GM12878 (cell line): Measurements from ENCODE around the gene WIPF2. TPM values are rescaled to one million over a fixed set of nuclear protein-coding genes. Genes with fewer than 3 reads are reported as not detected.

ENCODE experiments used
- BRCA1 ChIP-seq: IDR thresholded peaks from 2 replicates; pipeline ENCODE4 v1.6.1; 2011; ENCODE audit warnings: low read depth, low read length, improper control_type of control experiment
- CBFB ChIP-seq: IDR thresholded peaks from 2 replicates; pipeline ENCODE4 v1.6.1; 2016; ENCODE audit warnings: antibody characterized with exemption, low read depth
- CBX5 ChIP-seq: sonication (generic); IDR thresholded peaks from 2 replicates; pipeline ENCODE4 v1.6.1; 2016; ENCODE audit warnings: low read depth, moderate library complexity, mild to moderate bottlenecking, inconsistent platforms
- CTCF ChIP-seq, 3 experiments: IDR thresholded peaks in 2 of 3; conservative IDR thresholded peaks in 1 of 3; 2 replicates each; pipeline ENCODE4 v1.5.1; 2011; ENCODE audit warnings: low read depth in 3 of 3, low read length in 3 of 3, mild to moderate bottlenecking in 3 of 3, control low read depth in 2 of 3, moderate library complexity in 2 of 3, inconsistent platforms in 1 of 3, mixed read lengths in 1 of 3; ENCODE audit not compliant: control insufficient read depth in 2 of 3, insufficient read depth in 1 of 3; ENCODE audit errors: extremely low read depth in 1 of 3
- FOS ChIP-seq: IDR thresholded peaks from 3 replicates; pipeline ENCODE4 v1.6.1; 2011; ENCODE audit warnings: borderline replicate concordance; ENCODE audit not compliant: insufficient read length; ENCODE audit errors: extremely low read depth
- GATAD2B ChIP-seq: fragments of 450-650 bp; conservative IDR thresholded peaks from 2 replicates; pipeline ENCODE4 v1.6.1; 2017; ENCODE audit warnings: low read depth, mild to moderate bottlenecking, moderate library complexity
- HDAC2 ChIP-seq: fragments of 200-600 bp; sonication (generic); IDR thresholded peaks from 2 replicates; pipeline ENCODE4 v1.6.1; 2017
- IKZF1 ChIP-seq: fragments of 450-650 bp; conservative IDR thresholded peaks from 2 replicates; pipeline ENCODE4 v1.6.1; 2017; ENCODE audit warnings: antibody characterized with exemption, mild to moderate bottlenecking
- IRF5 ChIP-seq: fragments of 450-650 bp; IDR thresholded peaks from 2 replicates; pipeline ENCODE4 v1.6.1; 2017; ENCODE audit warnings: borderline replicate concordance
- JUNB ChIP-seq: IDR thresholded peaks from 2 replicates; pipeline ENCODE4 v1.6.1; 2016; ENCODE audit warnings: antibody characterized with exemption, mild to moderate bottlenecking
- MAX ChIP-seq: IDR thresholded peaks from 2 replicates; pipeline ENCODE4 v1.6.1; 2012; ENCODE audit warnings: low read depth, low read length, improper control_type of control experiment
- MEF2B ChIP-seq: fragments of 450-650 bp; IDR thresholded peaks from 2 replicates; pipeline ENCODE4 v1.6.1; 2018; ENCODE audit warnings: mild to moderate bottlenecking, moderate library complexity; ENCODE audit not compliant: partially characterized antibody, poor library complexity, severe bottlenecking
- MXI1 ChIP-seq: fragments of 150-350 bp; IDR thresholded peaks from 2 replicates; pipeline ENCODE4 v1.6.1; 2011; ENCODE audit warnings: low read depth, mild to moderate bottlenecking, inconsistent platforms, low read length, improper control_type of control experiment
- MYC ChIP-seq: IDR thresholded peaks from 2 replicates; pipeline ENCODE4 v1.6.1; 2011; ENCODE audit warnings: mild to moderate bottlenecking, low read length, moderate library complexity, inconsistent platforms; ENCODE audit not compliant: insufficient read depth, insufficient replicate concordance, insufficient read length, severe bottlenecking
- NR2C2 ChIP-seq: IDR thresholded peaks from 2 replicates; pipeline ENCODE4 v1.6.1; 2011; ENCODE audit warnings: borderline replicate concordance, low read depth; ENCODE audit not compliant: control insufficient read depth, insufficient read length
- POLR2A ChIP-seq: IDR thresholded peaks from 2 replicates; pipeline ENCODE4 v1.6.1; 2011; ENCODE audit warnings: low read depth, mild to moderate bottlenecking, low read length
- RB1 ChIP-seq: fragments of 450-650 bp; formaldehyde crosslinking; IDR thresholded peaks from 2 replicates; pipeline ENCODE4 v1.6.1; 2017; ENCODE audit warnings: mild to moderate bottlenecking, borderline replicate concordance
- RELA ChIP-seq: fragments of 450-650 bp; IDR thresholded peaks from 2 replicates; pipeline ENCODE4 v1.8.0; 2014; ENCODE audit warnings: borderline replicate concordance; ENCODE audit not compliant: partially characterized antibody
- RUNX3 ChIP-seq: IDR thresholded peaks from 2 replicates; pipeline ENCODE4 v1.6.1; 2012; ENCODE audit warnings: low read length, inconsistent platforms
- SIN3A ChIP-seq: IDR thresholded peaks from 2 replicates; pipeline ENCODE4 v1.6.1; 2012; ENCODE audit warnings: low read depth, low read length, improper control_type of control experiment
- SMAD1 ChIP-seq: fragments of 450-650 bp; IDR thresholded peaks from 2 replicates; pipeline ENCODE4 v1.6.1; 2018; ENCODE audit warnings: mild to moderate bottlenecking, low read depth; ENCODE audit not compliant: partially characterized antibody
- SPI1 ChIP-seq: IDR thresholded peaks from 2 replicates; pipeline ENCODE4 v1.6.1; 2011; ENCODE audit warnings: low read depth, mild to moderate bottlenecking, low read length, moderate library complexity, borderline replicate concordance; ENCODE audit not compliant: insufficient read depth
- SREBF2 ChIP-seq: IDR thresholded peaks from 2 replicates; pipeline ENCODE4 v1.6.1; 2012; ENCODE audit warnings: mild to moderate bottlenecking, low read length
- SRF ChIP-seq, 2 experiments: IDR thresholded peaks; 2 replicates each; pipeline ENCODE4 v1.6.1; 2011; ENCODE audit warnings: low read depth in 2 of 2, low read length in 2 of 2, mild to moderate bottlenecking in 1 of 2, moderate library complexity in 1 of 2
- SUZ12 ChIP-seq: fragments of 200-600 bp; sonication (generic); IDR thresholded peaks from one replicate; pipeline ENCODE4 v1.6.1; 2018; ENCODE audit warnings: antibody characterized with exemption, mild to moderate bottlenecking; ENCODE audit not compliant: unreplicated experiment
- TCF3 ChIP-seq: IDR thresholded peaks from 2 replicates; pipeline ENCODE4 v1.6.1; 2012; ENCODE audit warnings: low read depth, mild to moderate bottlenecking, low read length, borderline replicate concordance; ENCODE audit not compliant: insufficient read depth
- YY1 ChIP-seq: IDR thresholded peaks from 2 replicates; pipeline ENCODE4 v1.6.1; 2011; ENCODE audit warnings: low read depth, mild to moderate bottlenecking, low read length
- ZNF384 ChIP-seq: IDR thresholded peaks from 2 replicates; pipeline ENCODE4 v1.6.1; 2012; ENCODE audit warnings: low read depth, mild to moderate bottlenecking, low read length, improper control_type of control experiment, borderline replicate concordance
- polyA plus RNA-seq, 11 experiments: library from polyadenylated mRNA; depleted of rRNA in 4 of 11; unstranded in 6 of 11; stranded (reverse) in 5 of 11; fragments of >200 nt; fragmentation: Nextera tagmentation in 4 of 11; fragmentation: Illumina TruSeq in 1 of 11; extraction: Ambion mirVana in 4 of 11; extraction: Trizol in 1 of 11; gene quantifications; 1 replicate in 1 of 11; 2 replicates in 10 of 11; pipeline versions ENCODE4 v1.2.1 to v1.2.3, GENCODE V29; 2011 to 2016; ENCODE audit warnings: inconsistent platforms in 2 of 11, missing spikeins in 2 of 11, low read depth in 1 of 11
- total RNA-seq, 4 experiments: library from RNA; depleted of rRNA in 3 of 4; stranded (reverse); fragments of >200 nt in 3 of 4; fragmentation: Illumina TruSeq in 1 of 4; extraction: Trizol in 1 of 4; gene quantifications; 2 replicates each; pipeline versions ENCODE4 v1.2.1 to v1.2.3, GENCODE V29; 2013 to 2021

Gene WIPF2
- total and polyA plus RNA-seq, 10 of the 15 experiments (the other 5 are each of a cell fraction or from before 2014, with no cell fraction given): 4.2 to 20.8 (median 7.1) TPM

- TF ChIP-seq MAX (no peak), FOS (no peak), TCF3 (peak; percentile 76), NR2C2 (no peak), YY1 (0 out of 2 replicates have a peak, but pooled peaks have one; percentile 26), RELA (peak; percentile 98), GATAD2B (peak; percentile 55; the same call in 1 of the 2 replicates), CBX5 (no peak), SMAD1 (no peak), CTCF (IDR thresholded peaks at IDR 0.05 in 2 of 3, conservative IDR thresholded peaks at IDR 0.05 in 1 of 3; ENCODE audit: control insufficient read depth in 2 of 3, extremely low read depth in 1 of 3, insufficient read depth in 1 of 3, low read depth in 3 of 3, low read length in 3 of 3) (no peak), RUNX3 (no peak), SRF (IDR thresholded peaks at IDR 0.05; ENCODE audit: low read depth in 2 of 2, low read length in 2 of 2) (no peak), IRF5 (no peak), MYC (no peak), CBFB (no peak), SREBF2 (no peak), JUNB (no peak), MEF2B (no peak), HDAC2 (no peak), RB1 (no peak), SUZ12 (no peak), SPI1 (peak; percentile 31; the same call in 1 of the 2 replicates), POLR2A (peak; percentile 62), BRCA1 (no peak), IKZF1 (peak; percentile 83), SIN3A (no peak), MXI1 (no peak), ZNF384 (no peak)
Observed at GRCh38 chr17:40323391-40324381, 104.6 kb downstream of the WIPF2 start (continued).
